Measurements from ENCODE around the gene AOPEP.

The AOPEP gene

DNA sequence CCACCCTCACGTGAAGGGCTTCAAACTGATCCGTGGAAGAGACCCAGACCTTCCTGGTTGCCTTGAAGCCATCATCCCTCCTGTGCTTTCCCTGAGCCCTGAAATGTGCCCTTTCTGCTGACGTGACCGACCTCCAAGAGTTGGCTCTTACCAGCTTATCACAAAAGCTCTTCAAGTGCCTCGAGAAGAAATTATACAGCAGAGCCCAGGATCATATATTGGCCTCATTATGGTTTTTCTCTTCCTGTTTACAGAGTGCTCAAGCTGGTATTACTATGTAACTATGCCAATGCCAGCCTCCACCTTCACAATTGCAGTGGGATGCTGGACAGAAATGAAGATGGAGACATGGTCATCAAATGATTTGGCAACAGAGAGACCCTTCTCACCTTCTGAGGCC lies 66.0 kb downstream of the AOPEP start:
- DNase-seq (ENCODE audit: low spot score), result no peak

DNA sequence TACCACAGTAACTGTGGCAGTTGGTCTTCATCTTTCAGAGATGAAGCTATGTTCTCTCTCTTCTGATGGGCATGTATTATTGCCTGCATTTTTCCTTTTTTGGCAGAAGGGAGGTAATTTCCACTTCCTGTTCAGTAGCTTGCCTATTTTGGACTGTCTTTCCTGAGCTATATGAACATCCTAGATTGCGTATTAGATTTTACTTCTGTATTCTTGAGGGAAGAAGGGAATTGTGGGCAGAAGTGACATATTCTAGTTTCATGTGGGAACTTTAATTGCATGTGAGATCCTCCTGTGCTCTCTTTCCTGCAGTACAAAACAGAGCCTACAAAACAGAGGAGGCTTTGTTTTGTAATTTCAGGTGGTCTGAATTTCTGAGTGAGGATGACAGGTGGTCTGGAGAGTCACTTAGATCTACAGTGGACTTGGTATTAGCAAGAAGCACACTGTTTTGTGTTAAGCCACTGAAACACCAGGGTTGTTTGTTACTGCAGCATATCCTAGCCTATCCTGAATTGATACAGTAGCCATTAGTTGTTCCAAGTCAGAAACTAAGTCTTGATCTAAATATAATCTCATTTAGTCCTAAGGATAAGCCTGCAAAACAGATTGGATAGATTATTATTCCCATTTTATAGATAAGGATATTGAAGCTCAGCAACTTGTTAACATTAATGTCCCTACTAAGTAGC lies 68.1 kb downstream of the AOPEP start:
- DNase-seq (ENCODE audit: low spot score), result no peak

DNA sequence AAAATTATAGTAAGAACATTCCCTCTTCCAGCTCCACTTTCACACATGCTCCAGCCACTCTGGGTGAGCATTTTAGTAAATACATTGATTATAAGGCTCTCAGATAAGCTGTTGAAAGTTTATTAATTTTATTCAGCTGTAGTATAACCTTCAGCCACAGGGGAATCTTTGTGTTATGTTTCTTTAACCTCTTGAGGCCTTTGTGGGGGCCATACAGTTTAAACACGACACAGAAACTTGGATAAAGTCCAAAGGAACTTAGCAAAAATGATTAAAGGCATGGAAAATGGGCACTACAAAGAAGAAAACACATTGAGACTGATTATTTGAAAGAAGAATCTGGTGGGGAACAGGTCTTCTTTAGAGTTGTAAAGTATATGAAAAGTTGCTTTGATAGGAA lies 70.2 kb downstream of the AOPEP start:
- no peak for DNase-seq (ENCODE audit: low spot score)

DNA sequence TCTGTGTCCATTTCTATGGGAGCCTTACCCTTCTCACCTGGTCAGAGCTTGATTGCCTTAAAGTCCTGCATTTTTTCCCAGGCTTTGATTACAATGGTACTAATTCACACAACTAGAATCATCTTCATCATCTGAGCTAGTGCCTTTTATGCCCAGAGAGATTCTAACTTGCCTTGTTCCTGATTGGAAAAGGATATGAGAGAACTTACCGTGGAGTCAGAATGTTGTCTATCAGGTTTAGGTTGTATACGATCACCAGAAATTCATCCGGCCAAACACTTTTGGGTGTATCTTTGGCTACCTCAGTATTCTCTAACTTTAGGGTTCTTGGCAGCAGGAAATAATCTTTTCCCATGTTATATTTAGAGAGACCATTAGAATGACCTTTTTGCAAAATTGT lies 71.7 kb downstream of the AOPEP start:
- no peak for DNase-seq (ENCODE audit: low spot score)

DNA sequence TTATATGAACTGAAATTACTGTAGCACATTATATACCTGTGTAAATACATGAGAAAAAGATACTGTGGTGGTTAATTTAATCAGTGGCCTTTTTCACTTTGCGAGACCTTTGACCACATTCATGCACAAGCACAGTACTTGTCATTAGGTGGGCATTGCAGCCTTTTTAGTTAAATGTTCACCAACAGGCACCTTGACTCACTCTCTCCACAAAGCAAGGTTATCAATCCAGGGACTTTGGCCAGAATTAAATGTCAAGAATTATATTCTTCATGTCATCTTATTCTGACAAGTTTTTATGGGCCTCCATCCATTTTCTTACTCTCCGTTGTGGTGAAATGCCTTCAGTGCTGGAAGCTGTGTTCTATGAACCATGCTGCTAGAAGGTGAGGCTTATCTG lies 72.2 kb downstream of the AOPEP start:
- DNase-seq (ENCODE audit: low spot score), result no peak

DNA sequence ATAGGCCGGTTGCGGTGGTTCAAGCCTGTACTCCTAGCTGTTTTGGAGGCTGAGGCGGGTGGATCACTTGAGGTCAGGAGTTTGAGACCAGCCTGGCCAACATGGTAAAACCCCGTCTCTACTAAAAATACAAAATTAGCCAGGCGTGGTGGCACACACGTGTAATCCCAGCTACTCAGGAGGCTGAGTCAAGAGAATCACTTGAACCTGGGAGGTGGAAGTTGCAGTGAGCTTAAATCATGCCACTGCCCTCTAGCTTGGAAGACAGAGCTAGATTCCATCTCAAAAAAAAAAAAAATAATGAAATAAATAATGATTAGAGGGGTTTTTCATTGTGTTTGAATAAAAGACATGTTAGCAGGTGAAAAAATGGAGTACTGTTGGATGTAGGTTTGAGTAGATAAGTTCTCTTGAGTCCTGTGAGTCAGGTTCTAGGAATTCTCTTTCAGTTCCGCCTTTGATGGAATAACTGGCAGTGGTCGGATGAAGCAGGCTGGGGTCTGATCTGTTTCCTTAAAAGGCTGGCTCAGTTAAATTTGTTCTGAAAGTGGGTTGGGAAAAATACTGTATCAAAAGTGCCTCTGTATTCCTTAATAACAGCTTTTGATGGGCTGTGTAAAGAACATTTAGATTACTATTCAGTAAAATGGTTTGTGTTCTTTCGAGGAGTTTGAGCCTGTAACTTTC lies 73.2 kb downstream of the AOPEP start:
- DNase-seq (ENCODE audit: low spot score), result no peak

DNA sequence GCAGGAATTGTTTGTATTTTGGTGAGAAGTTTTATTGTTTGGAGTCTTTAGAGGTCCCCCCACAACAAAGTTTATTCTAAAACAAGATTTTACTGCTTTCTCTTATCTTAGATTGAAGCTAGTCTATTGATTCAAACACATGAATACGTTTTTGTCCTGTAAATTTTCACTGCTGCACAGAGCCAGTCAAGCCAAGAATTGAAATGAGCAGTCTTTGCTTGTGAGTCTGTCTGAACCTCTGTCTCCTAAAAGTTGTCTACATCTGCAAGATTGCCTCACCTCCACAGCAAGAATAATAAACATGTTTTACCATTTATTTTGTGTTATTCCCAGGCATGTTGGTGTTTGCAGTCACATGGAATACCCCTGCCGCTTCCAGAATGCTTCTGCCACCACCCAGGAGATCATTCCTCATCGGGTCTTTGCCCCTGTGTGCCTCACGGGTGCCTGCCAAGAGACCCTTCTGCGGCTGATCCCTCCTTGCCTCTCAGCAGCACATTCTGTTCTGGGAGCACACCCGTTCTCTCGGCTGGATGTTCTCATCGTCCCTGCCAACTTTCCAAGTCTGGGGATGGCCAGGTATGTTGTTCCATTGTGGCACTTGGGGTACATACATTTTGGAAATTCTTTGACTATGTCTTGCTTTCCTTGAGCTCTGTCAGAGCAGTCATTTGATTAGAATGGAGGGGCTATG lies 74.1 kb downstream of the AOPEP start:
- DNase-seq (ENCODE audit: low spot score), result no peak

DNA sequence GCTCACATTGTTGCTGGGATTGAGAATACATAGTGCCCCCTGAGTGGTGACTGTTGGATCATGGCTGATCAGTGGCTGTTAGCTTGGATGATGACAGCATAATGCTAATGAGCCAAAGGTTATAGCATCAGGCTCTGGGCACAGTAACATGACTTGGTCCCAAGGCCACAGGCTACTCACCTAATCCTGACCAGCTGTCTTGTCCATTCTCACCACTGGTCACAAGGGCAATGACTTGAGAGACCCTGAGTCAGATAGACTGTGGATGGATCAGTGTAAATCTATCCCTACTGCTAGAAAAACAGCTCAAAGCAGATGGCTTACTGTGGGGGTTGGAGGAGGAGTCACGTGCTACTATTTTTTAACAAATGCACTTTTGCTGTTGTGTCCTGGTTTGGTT lies 74.7 kb downstream of the AOPEP start:
- no peak for DNase-seq (ENCODE audit: low spot score)

DNA sequence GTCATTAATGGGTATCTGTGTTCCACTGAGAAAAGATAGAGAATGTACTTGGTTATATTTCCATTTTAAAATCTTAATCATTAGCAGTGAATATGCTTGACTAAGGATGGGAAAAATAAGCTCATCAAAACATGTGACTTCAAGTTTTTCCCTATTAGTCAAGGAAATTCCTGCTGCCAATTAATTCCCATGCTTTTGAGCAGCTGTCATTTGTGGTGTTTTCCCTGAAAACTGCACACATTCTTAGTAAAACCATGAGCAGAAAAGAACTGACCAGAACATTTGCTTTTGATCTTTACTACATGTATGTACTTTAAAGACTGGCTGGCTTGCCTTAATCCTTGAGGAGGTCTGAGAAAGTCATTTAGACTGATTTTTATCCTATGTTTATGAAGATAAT lies 75.2 kb downstream of the AOPEP start:
- DNase-seq (ENCODE audit: low spot score), result peak; percentile 48

DNA sequence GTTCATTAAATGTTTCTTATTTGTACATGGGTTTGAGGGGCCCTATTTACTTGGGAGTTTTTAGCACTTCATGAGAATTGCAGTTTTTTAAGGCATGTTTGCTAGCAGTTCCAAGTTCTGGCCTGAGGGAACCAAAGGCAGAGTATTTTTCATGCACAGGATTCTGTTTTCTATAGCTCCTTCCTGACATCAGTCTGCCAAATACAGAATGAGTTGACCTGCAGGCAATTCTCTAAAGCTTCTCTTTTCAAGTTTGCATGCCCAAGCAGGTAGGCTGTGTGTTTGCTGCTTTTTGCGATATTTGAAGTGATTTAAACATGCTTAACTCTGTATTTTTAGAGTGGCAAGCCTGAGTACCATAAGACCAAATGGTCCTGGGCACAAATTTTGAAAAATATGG lies 75.8 kb downstream of the AOPEP start:
- DNase-seq (ENCODE audit: low spot score), result no peak

DNA sequence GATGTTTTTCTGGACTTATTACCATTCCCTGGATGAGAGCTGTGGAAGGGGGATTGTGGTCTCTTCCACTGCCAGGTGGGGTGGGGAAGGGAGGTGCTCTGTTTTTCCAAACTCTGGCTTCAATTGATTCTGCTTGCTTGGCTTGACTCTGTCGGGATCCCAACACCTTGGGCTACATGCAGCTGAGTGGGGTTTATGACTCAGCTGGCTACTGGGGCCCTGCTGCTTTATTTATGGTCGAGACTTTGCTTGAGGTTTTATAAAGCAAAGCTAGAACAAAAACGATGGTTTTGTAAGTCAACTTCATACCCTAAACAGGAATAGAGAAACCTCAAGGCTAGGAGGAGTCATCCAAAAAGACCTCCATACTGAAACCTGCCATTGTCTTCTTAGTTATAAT lies 76.3 kb downstream of the AOPEP start:
- DNase-seq (ENCODE audit: low spot score), result peak; percentile 66

DNA sequence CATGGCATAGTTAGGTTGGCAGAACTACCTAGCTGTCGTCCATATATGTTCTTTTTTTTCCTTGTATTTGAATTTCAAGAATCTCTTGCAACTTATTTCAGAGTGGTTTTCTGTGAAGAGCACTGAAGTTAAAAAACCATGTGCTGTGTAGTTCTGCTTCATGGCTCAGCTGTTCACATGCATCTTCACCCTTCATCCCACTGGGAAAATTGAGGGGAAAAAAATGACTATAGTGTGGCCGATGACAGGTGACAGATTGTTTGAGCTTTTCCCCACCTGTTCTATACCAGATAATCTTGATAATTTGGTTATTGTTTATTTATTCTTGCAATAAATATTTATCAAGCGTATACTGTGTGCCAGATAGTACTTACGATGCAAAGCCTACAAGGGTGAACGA lies 77.8 kb downstream of the AOPEP start:
- DNase-seq (ENCODE audit: low spot score), result no peak

DNA sequence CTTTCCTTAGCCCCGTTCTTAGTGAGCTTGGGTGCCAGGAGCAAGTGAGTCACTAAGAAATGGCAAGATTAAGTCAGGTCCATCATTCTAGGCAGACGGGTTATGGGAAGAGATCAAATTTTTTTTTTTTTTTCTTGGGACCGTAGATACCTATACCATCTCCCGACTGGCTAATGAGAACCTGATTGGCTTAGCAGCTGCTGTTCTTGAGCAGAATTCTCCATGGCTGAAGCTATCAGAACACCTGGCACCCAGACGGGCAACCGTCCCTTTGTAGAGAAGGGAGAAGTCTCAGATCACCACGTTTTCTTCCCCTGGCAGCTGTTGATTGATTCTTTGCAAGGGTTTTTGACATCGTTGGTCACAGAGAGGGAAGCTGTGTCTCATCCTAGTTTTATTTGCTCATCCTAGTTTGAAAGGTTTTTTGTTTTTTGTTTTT lies 78.6 kb downstream of the AOPEP start:
- DNase-seq (ENCODE audit: low spot score), result no peak

DNA sequence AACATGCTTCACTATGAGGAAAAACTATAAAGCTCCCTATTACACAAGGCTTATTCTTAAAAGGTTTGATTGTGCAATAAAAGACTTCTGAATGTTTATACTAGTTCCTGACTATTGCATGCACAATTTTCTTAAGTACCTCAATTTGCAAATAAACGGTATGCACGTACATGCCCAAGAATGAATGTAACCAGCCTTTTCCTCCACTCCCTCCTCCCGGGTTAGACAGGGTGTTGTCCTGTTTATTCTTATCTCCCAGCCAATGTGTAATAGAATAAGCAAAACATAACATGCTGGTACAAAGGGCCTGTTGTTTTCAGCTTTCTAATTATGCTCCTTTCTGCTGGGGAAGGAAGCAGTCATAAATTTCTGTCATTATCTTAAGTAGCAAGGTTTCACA lies 79.1 kb downstream of the AOPEP start:
- peak; percentile 88 for DNase-seq (ENCODE audit: low spot score)

DNA sequence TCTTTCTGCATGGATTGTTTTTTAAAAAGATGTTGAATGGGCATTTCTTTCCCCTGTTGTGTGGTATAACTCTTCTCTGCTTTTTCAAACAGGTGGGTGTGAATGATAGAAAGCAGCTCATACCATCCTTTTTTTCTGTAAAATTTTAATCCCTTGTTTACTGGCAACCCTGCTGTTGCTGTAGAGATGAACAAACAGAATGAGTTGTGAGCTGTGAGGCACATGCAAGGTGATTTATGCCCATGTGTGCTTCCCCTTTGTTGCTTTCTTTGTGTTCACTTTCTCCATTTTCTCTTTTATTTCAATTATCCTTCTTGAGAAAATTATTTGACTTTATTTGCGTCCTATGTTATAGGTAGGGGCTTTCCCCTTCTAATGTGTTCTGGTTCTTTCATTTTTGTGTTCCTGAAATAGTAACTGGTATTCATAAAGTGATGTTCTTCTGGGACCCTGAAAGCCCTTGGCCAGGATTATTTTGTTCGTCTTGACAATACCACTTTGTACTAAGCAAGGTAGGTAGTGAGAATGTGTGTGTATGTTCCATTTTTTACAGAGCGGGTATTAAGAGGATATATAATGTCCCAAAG lies 79.9 kb downstream of the AOPEP start:
- DNase-seq (ENCODE audit: low spot score), result no peak

DNA sequence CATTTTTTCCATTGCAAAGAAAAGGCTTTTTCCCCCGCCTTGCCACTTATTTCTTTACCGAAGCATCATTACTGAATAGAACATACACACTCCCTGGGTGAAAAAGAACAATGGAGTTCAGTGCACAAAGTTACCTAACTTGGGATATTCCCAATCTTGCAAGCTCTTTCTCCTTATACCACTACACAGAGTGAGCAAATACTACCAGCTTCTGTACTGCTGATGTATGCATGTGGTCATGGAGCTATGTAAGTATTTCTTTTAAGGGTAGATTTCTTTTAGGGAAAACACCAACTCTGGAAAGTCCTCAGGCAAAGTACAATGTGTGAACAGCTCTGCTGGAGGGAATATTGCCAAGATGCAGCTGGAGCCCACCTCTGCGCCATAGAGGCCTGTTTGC lies 81.1 kb downstream of the AOPEP start:
- no peak for DNase-seq (ENCODE audit: low spot score)

DNA sequence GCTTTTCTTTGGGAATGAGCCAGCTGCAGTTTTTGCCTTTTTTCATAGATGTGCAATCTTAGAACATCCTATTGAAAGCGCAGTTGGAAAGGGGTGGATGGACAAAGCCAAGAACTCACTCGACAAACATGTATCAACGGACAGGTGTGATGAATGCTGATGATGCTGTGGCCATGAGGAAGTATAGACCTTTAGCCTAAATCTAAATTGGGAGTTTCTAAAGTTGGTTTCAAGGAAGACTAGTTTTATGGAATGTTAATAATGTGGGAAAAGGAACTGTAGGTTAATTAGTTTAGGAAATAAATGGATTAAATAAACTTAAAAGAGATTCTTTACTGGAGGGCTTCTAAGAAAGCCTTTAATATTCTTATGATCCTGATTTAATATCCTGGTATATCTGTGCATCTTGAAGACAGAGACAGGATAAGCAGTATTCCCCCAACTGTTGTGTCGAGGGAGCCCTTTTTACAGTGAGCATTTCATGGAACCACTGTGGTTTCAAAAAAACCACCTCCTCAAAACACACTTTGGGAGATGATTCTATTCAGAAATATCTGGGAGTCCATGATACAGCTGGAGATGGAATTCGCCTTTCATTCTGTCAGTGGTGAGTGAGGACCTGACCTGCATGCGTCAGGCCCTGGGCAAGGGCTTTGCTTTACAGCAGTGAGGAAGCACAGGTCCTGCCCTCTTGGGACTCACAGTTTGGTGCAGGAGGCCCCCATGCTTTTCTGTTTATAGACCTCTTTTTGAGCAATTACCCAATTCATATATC lies 82.6 kb downstream of the AOPEP start:
- DNase-seq (ENCODE audit: low spot score), result no peak

DNA sequence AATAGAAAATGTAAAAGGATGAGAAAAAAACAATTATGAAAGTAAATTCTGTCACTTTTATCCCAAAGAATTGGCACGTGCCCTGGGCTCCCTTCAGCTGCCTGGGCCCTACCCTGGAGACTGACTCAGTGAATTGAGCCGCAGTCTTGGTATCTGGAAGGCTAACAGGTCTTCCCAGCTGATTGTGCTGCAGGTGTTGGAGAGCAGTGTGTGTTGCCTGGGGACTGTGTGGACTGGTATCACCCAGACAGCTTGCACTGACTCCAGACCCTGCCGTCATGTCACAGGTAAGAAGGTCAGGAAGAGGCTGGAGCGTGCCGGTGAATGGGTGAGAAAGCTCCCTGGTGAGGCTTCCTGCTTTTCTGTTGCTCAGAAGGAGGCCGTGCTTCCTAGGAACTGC lies 83.3 kb downstream of the AOPEP start:
- DNase-seq (ENCODE audit: low spot score), result no peak

DNA sequence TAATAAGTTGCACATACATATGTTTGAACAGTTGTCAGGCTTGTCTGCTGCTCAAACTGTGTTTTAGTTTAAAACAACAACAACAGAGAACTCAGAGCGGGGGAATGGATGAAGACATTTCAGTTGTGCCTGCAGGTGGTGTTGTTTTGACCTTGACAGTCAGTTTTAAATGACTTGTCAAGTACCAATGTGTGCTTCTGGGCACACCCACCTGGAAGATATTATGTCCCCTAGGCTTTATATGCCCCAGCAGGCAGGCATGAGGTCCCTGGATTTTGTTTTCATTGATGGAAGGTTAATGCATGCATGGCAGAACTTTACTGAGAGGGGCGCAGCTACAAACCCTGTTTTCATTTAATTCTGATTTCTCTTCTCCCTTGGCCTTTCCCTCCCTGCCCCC lies 84.6 kb downstream of the AOPEP start:
- DNase-seq (ENCODE audit: low spot score), result no peak

DNA sequence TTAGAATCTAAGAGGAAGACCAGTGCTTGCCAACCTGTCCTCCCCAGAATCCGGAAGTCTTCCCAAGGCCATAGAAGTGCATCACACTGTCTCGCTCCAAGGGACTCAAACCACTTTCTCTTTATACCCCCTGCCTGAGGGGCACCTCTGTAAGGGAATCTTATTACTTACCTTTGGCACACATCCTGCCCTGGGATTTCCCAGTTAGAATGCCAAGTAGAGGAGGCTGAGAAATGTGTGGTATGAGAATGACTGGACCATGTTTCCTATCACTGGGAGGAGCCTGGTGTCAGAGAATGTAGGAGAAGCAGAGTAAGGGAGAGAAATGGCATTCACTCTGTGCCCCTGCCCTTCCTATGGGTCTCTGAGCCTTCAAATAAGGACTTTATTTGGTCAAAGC lies 85.8 kb downstream of the AOPEP start:
- DNase-seq (ENCODE audit: low spot score), result peak; percentile 78

DNA sequence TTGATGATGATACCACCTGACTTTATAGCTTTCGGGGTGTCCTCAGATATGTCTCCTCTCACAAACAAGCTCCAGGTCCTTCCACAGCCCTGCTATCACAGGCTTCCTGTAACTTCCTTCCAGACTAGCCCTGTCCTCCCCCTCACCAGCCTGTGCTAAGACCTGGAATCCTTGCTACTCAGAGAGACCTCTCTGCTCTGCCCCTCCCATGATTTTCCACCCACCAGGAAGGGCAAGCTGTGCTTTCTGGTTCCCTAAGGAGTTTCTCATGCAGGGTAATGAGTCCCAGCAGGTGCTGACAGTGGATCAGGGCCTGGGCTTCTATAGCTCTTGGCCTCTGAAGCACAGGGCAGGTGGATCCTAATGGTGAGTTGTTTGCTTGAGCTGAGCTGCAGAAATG lies 86.9 kb downstream of the AOPEP start:
- DNase-seq (ENCODE audit: low spot score), result no peak
